Mesothelial cell of epicardium (in vitro differentiated cells): ENCODE data around the gene KDM4B. TPM values are rescaled to one million over a fixed set of nuclear protein-coding genes. Genes with fewer than 3 reads are reported as not detected.
"Not testable (repeated sequence)": the region's sequence is repeated elsewhere in the genome, so short reads cannot be mapped to it uniquely, and the experiment has no call there.

Experiments used
- DNase-seq, 2 experiments: peaks; one replicate each; pipeline ENCODE4 v3.0.0; 2021; ENCODE audit warnings: low spot score in 2 of 2; ENCODE audit not compliant: unreplicated experiment in 2 of 2
- H3K27ac Mint-ChIP-seq: 2 replicates; pipeline ENCODE4 v1.8.0; 2021; ENCODE audit warnings: mixed read lengths
- H3K27me3 Mint-ChIP-seq: 2 replicates; pipeline ENCODE4 v1.8.0; 2021; ENCODE audit warnings: low read depth, mixed read lengths
- H3K36me3 Mint-ChIP-seq: 2 replicates; pipeline ENCODE4 v1.8.0; 2021; ENCODE audit warnings: mixed read lengths
- H3K4me1 Mint-ChIP-seq: 2 replicates; pipeline ENCODE4 v1.8.0; 2021; ENCODE audit warnings: mixed read lengths
- H3K4me3 Mint-ChIP-seq: 2 replicates; pipeline ENCODE4 v1.8.0; 2021; ENCODE audit warnings: mild to moderate bottlenecking, moderate library complexity, mixed read lengths
- H3K9me3 Mint-ChIP-seq: 2 replicates; pipeline ENCODE4 v1.8.0; 2021; ENCODE audit warnings: mixed read lengths
- CTCF ChIP-seq: fragments of 200-600 bp; sonication (generic); IDR thresholded peaks from one replicate; pipeline ENCODE4 v1.5.0; 2021; ENCODE audit warnings: antibody characterized with exemption; ENCODE audit not compliant: unreplicated experiment
- total RNA-seq: library from RNA; stranded (reverse); gene quantifications from 3 replicates; pipeline ENCODE4 v1.2.1, GENCODE V29; 2021

The KDM4B gene
- total RNA-seq, 1 donor from 2014 or later = 80.5 TPM

- H3K9me3 Mint-ChIP-seq = no peaks in the 10 kb centered on the region
- H3K36me3 Mint-ChIP-seq = peaks cover 28% of the 10 kb centered on the region
- H3K4me1 Mint-ChIP-seq = peaks cover 5% of the 10 kb centered on the region
- DNase-seq = no peak
- H3K4me3 Mint-ChIP-seq = no peak overlapping the region
- H3K27me3 Mint-ChIP-seq = no peaks in the 10 kb centered on the region
- TF ChIP-seq CTCF = no peak
- H3K27ac Mint-ChIP-seq = peak overlapping the region; percentile 79
Observed at GRCh38 chr19:4951656-4952055, 17.3 kb upstream of the KDM4B start.

- no peak overlapping the region for H3K4me3 Mint-ChIP-seq
- no peaks in the 10 kb centered on the region for H3K27me3 Mint-ChIP-seq
- H3K36me3 Mint-ChIP-seq = peaks cover 21% of the 10 kb centered on the region
- TF ChIP-seq CTCF = no peak
- peaks cover 5% of the 10 kb centered on the region for H3K4me1 Mint-ChIP-seq
- no peak for DNase-seq
- H3K9me3 Mint-ChIP-seq = no peaks in the 10 kb centered on the region
- H3K27ac Mint-ChIP-seq = no peak overlapping the region
Observed at GRCh38 chr19:4952945-4953344, 16.0 kb upstream of the KDM4B start.

- H3K27ac Mint-ChIP-seq, H3K27me3 Mint-ChIP-seq, DNase-seq, H3K4me3 Mint-ChIP-seq, H3K4me1 Mint-ChIP-seq, H3K9me3 Mint-ChIP-seq: not testable (repeated sequence)
- H3K36me3 Mint-ChIP-seq = peaks cover 16% of the 10 kb centered on the region
Observed at GRCh38 chr19:4954320-4955149, 14.4 kb upstream of the KDM4B start.

- Mint-ChIP-seq H3K27ac (no peak overlapping the region), H3K9me3 (no peaks in the 10 kb centered on the region), H3K36me3 (peaks cover 16% of the 10 kb centered on the region), H3K4me1 (peaks cover 5% of the 10 kb centered on the region), H3K27me3 (no peaks in the 10 kb centered on the region), H3K4me3 (no peak overlapping the region)
- DNase-seq = no peak
- TF ChIP-seq CTCF = no peak
Observed at GRCh38 chr19:4955274-4955673, 13.6 kb upstream of the KDM4B start.

- Mint-ChIP-seq H3K36me3 (peaks cover 15% of the 10 kb centered on the region), H3K27me3 (no peaks in the 10 kb centered on the region), H3K4me1 (no peaks in the 10 kb centered on the region), H3K4me3 (no peak overlapping the region), H3K27ac (no peak overlapping the region), H3K9me3 (no peaks in the 10 kb centered on the region)
- no peak for DNase-seq
- no peak for TF ChIP-seq CTCF
Observed at GRCh38 chr19:4957981-4958380, 10.9 kb upstream of the KDM4B start.

GRCh38 chr19:4962085-4962619, 6.8 kb upstream of the KDM4B start:
- H3K27ac Mint-ChIP-seq = no peak overlapping the region
- no peaks in the 10 kb centered on the region for H3K9me3 Mint-ChIP-seq
- DNase-seq = no peak
- H3K27me3 Mint-ChIP-seq = no peaks in the 10 kb centered on the region
- no peaks in the 10 kb centered on the region for H3K4me1 Mint-ChIP-seq
- peaks cover 10% of the 10 kb centered on the region for H3K36me3 Mint-ChIP-seq
- no peak for TF ChIP-seq CTCF
- H3K4me3 Mint-ChIP-seq = no peak overlapping the region
